Measurements from ENCODE around the gene SCP2. TPM values are rescaled to one million over a fixed set of nuclear protein-coding genes. Genes with fewer than 3 reads are reported as not detected.

SCP2 gene
- total RNA-seq, 3 donors from 2014 or later: 228 to 272 (median 267) TPM

DNA sequence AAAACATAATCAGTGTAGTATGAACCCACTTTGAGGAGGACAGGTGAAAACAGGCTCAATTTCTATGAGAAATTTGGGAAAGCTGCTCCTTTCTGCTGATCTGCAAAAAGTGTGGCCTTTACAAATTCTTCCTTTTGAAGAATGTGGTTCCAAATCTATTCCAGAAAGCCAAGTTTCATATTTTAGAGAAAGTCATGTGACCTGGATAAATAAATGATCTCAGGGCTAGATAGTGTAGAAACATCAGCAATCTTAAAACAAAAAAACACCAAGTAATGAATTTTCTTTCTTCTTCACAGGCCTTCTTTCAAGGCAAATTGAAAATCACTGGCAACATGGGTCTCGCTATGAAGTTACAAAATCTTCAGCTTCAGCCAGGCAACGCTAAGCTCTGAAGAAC is 123.2 kb downstream of the SCP2 start:
- intact Hi-C loops (cut with DNase I, micrococcal nuclease): no loop called here
- TF ChIP-seq, protein P1, sequence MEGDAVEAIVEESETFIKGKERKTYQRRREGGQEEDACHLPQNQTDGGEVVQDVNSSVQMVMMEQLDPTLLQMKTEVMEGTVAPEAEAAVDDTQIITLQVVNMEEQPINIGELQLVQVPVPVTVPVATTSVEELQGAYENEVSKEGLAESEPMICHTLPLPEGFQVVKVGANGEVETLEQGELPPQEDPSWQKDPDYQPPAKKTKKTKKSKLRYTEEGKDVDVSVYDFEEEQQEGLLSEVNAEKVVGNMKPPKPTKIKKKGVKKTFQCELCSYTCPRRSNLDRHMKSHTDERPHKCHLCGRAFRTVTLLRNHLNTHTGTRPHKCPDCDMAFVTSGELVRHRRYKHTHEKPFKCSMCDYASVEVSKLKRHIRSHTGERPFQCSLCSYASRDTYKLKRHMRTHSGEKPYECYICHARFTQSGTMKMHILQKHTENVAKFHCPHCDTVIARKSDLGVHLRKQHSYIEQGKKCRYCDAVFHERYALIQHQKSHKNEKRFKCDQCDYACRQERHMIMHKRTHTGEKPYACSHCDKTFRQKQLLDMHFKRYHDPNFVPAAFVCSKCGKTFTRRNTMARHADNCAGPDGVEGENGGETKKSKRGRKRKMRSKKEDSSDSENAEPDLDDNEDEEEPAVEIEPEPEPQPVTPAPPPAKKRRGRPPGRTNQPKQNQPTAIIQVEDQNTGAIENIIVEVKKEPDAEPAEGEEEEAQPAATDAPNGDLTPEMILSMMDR (IDR thresholded peaks at IDR 0.05): no peak
- Histone ChIP-seq H3K36me3 (ENCODE audit: low read depth) (no peaks in the 10 kb centered on the region), H3K4me3 (no peak overlapping the region), H3K9me3 (no peaks in the 10 kb centered on the region), H3K4me1 (ENCODE audit: low read depth) (no peaks in the 10 kb centered on the region)
- ATAC-seq (no peak), DNase-seq (no peak)

DNA sequence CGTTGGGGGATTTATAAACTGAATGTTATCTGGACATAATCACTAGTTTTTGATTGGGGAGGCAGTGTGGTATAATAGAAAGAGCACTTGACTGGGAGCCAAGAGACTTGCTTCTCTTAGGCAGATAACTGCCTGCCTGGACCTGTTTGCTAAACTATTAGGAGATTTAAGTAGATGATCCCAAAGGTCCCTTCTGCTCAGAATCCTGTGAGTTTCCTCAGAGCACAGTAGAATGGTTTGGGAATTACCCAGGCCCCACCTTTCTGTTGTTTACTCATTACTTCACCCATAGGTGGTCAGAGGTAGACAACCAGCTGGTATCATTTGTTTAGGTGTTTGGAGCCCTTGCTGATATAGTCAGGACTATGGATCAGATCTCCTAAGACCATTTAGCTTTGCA is 124.6 kb downstream of the SCP2 start:
- TF ChIP-seq, protein P1 (IDR thresholded peaks at IDR 0.05): no peak
- Histone ChIP-seq H3K36me3 (ENCODE audit: low read depth) (no peaks in the 10 kb centered on the region), H3K9me3 (no peaks in the 10 kb centered on the region), H3K4me3 (no peak overlapping the region), H3K4me1 (ENCODE audit: low read depth) (no peaks in the 10 kb centered on the region)
- intact Hi-C loops (cut with DNase I, micrococcal nuclease): no loop called here
- DNase-seq (no peak), ATAC-seq (no peak)

DNA sequence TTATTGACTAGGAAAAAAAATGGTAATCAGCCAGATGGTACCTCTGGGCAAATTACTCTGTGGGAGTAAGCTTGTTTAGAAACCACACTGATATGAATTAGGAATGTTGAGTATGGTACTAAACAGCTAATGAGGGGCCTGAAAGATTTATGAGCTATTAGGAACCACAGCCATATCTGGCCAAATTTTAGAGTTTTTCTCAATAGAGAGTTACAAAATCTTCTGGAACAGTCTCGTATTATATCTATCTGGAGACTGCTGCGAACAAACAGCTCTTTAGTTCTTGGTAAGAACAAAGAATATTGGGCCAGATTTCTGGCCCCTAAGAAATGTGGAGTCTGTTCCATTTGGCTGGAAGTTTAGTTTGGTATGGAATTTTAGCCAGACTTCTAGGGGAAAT is 130.1 kb downstream of the SCP2 start:
- intact Hi-C loops (cut with DNase I, micrococcal nuclease): no loop called here
- TF ChIP-seq, protein P1 (IDR thresholded peaks at IDR 0.05): no peak
- Histone ChIP-seq H3K36me3 (ENCODE audit: low read depth) (no peaks in the 10 kb centered on the region), H3K9me3 (no peaks in the 10 kb centered on the region), H3K4me3 (no peak overlapping the region), H3K4me1 (ENCODE audit: low read depth) (peaks cover 7% of the 10 kb centered on the region)
- ATAC-seq (no peak), DNase-seq (no peak)

DNA sequence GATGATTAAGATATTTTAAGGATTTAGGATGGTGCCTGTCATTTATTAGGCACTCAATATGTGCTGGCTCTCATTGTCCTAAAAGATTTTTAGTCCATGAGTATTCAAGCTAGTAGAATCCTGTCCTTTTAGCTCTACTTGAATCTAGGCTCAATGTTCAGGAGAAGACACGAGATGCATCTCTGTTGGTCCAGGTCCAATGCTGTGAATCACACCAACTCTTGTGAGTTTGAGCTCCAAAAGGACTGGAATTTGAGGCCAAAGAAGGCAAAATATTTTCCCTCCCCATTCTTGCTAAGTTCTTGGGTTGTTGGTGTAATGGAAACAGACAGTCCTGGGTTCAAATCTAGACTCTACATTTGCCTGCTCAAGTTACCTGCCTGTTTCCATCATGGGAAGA is 133.5 kb downstream of the SCP2 start:
- intact Hi-C loops (cut with DNase I, micrococcal nuclease): loop anchor here in 1 of 2 donors (10.0 kb wide), 1 partner anchor 114 kb away; no protein-coding TSS in a partner anchor
- Histone ChIP-seq H3K4me3 (no peak overlapping the region), H3K36me3 (ENCODE audit: low read depth) (no peaks in the 10 kb centered on the region), H3K9me3 (no peaks in the 10 kb centered on the region), H3K4me1 (ENCODE audit: low read depth) (peaks cover 7% of the 10 kb centered on the region)
- TF ChIP-seq, protein P1 (IDR thresholded peaks at IDR 0.05): no peak
- ATAC-seq (no peak), DNase-seq (peak in 1 of 3 donors; percentile 24)

DNA sequence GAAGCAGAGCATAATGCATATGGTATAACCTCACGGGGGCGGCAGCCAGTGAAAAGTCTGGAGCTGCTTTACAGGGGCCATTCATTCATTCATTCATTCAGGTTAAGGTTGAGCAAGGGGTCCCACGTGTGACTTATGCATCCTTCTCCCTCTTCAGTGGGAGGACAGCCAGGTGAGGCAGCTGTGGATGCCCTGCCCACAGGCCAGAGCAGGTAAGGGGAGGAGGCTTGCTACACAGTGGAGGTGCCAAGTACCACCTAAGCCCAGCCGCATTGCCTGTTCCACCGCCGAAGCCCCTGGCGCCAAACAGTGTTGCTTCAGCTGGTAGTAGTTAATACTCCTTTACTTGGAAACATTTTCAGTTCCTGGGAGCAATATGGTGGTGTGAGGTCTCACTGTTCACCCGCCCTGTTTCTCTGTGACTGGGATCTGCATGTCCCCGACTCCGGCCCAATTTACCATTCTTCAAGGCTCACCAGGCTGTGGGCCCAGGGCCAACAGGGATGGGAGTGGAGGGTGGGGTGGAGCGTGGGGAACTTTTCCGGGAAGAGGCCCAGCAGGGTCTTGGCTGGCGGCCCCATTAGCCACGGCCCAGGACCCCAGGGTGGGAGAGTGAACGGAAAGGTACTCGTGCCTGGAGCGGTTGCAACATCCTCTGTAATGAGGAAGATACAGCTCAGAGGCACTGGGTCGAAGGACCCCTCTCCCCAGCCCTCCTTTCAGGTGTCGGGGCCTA is 134.2 kb downstream of the SCP2 start:
- intact Hi-C loops (cut with DNase I, micrococcal nuclease): loop anchor here in 1 of 2 donors (10.0 kb wide), 1 partner anchor 114 kb away; no protein-coding TSS in a partner anchor
- TF ChIP-seq, protein P1 (IDR thresholded peaks at IDR 0.05): no peak
- DNase-seq (peak in 1 of 3 donors; percentile 56), ATAC-seq (no peak)
- no peak overlapping the region for H3K4me3 ChIP-seq
- peaks cover 7% of the 10 kb centered on the region for H3K4me1 ChIP-seq (ENCODE audit: low read depth)
- no peaks in the 10 kb centered on the region for H3K36me3 ChIP-seq (ENCODE audit: low read depth)
- no peaks in the 10 kb centered on the region for H3K9me3 ChIP-seq
